Astrocyte (in vitro differentiated cells and primary cell): ENCODE measurements around the gene PIMREG. TPM values are rescaled to one million over a fixed set of nuclear protein-coding genes. Genes with fewer than 3 reads are reported as not detected.

Source experiments
- DNase-seq: peaks from one replicate; pipeline ENCODE4 v3.0.0-alpha.2; 2010; ENCODE audit warnings: low read depth
- FAIRE-seq: peaks from 2 replicates; lab custom pipeline; 2011; peaks lifted over from hg19 to GRCh38; lab: Jason Lieb, UNC
- H2AFZ ChIP-seq: 2 replicates; pipeline ENCODE4 v1.6.0; 2012; ENCODE audit warnings: low read depth, low read length, inconsistent platforms
- H3K27ac ChIP-seq: 2 replicates; pipeline ENCODE4 v1.5.1; 2011; ENCODE audit warnings: low read depth, low read length, inconsistent platforms
- H3K27me3 ChIP-seq: 2 replicates; pipeline ENCODE4 v1.6.0; 2011; ENCODE audit warnings: low read length, inconsistent platforms; ENCODE audit not compliant: insufficient read depth
- H3K36me3 ChIP-seq: 2 replicates; pipeline ENCODE4 v1.5.1; 2011; ENCODE audit warnings: low read length, inconsistent platforms; ENCODE audit not compliant: insufficient read depth
- H3K4me1 ChIP-seq: 2 replicates; pipeline ENCODE4 v1.5.1; 2011; ENCODE audit warnings: low read length, inconsistent platforms; ENCODE audit not compliant: insufficient read depth
- H3K4me2 ChIP-seq: 2 replicates; pipeline ENCODE4 v1.6.0; 2012; ENCODE audit warnings: low read length, inconsistent platforms
- H3K4me3 ChIP-seq: 2 replicates; pipeline ENCODE4 v1.5.1; 2011; ENCODE audit warnings: low read depth, mild to moderate bottlenecking, low read length, inconsistent platforms; ENCODE audit not compliant: insufficient read depth
- H3K79me2 ChIP-seq: 2 replicates; pipeline ENCODE4 v1.6.0; 2012; ENCODE audit warnings: mild to moderate bottlenecking, low read length, inconsistent platforms; ENCODE audit not compliant: insufficient read depth
- H3K9ac ChIP-seq: 2 replicates; pipeline ENCODE4 v1.6.0; 2012; ENCODE audit warnings: mild to moderate bottlenecking, low read length, inconsistent platforms
- H3K9me3 ChIP-seq: 2 replicates; pipeline ENCODE4 v1.5.1; 2012; ENCODE audit warnings: low read depth, mild to moderate bottlenecking, low read length, inconsistent platforms; ENCODE audit not compliant: insufficient read depth
- H4K20me1 ChIP-seq: 2 replicates; pipeline ENCODE4 v1.6.0; 2012; ENCODE audit warnings: low read length, inconsistent platforms; ENCODE audit not compliant: insufficient read depth
- H3K27ac Mint-ChIP-seq: one replicate; pipeline ENCODE4 v1.8.0; 2021; ENCODE audit warnings: mild to moderate bottlenecking, mixed read lengths; ENCODE audit not compliant: unreplicated experiment
- H3K27me3 Mint-ChIP-seq: one replicate; pipeline ENCODE4 v1.8.0; 2021; ENCODE audit warnings: low read depth, mixed read lengths; ENCODE audit not compliant: unreplicated experiment
- H3K36me3 Mint-ChIP-seq: one replicate; pipeline ENCODE4 v1.8.0; 2021; ENCODE audit warnings: low read depth, mixed read lengths; ENCODE audit not compliant: unreplicated experiment
- H3K4me1 Mint-ChIP-seq: one replicate; pipeline ENCODE4 v1.8.0; 2021; ENCODE audit warnings: low read depth, mixed read lengths; ENCODE audit not compliant: unreplicated experiment
- H3K4me3 Mint-ChIP-seq: one replicate; pipeline ENCODE4 v1.8.0; 2021; ENCODE audit warnings: mild to moderate bottlenecking, moderate library complexity, mixed read lengths; ENCODE audit not compliant: unreplicated experiment
- H3K9me3 Mint-ChIP-seq: one replicate; pipeline ENCODE4 v1.8.0; 2021; ENCODE audit warnings: mild to moderate bottlenecking, mixed read lengths; ENCODE audit not compliant: unreplicated experiment
- EZH2 ChIP-seq: IDR thresholded peaks from 2 replicates; pipeline ENCODE4 v1.6.1; 2012; ENCODE audit warnings: mild to moderate bottlenecking, low read length, inconsistent platforms; ENCODE audit not compliant: insufficient read depth
- total RNA-seq: library from RNA; stranded (reverse); gene quantifications from 2 replicates; pipeline ENCODE4 v1.2.1, GENCODE V29; 2021
- TF ChIP-seq, protein P1 (sequence below): IDR thresholded peaks from 2 replicates; pipeline ENCODE4 v1.5.1; 2011; ENCODE audit warnings: low read depth, mild to moderate bottlenecking, inconsistent platforms, low read length, moderate library complexity; ENCODE audit not compliant: insufficient read depth

PIMREG gene
- total RNA-seq, 1 donor from 2014 or later, result 2.6 TPM

DNA sequence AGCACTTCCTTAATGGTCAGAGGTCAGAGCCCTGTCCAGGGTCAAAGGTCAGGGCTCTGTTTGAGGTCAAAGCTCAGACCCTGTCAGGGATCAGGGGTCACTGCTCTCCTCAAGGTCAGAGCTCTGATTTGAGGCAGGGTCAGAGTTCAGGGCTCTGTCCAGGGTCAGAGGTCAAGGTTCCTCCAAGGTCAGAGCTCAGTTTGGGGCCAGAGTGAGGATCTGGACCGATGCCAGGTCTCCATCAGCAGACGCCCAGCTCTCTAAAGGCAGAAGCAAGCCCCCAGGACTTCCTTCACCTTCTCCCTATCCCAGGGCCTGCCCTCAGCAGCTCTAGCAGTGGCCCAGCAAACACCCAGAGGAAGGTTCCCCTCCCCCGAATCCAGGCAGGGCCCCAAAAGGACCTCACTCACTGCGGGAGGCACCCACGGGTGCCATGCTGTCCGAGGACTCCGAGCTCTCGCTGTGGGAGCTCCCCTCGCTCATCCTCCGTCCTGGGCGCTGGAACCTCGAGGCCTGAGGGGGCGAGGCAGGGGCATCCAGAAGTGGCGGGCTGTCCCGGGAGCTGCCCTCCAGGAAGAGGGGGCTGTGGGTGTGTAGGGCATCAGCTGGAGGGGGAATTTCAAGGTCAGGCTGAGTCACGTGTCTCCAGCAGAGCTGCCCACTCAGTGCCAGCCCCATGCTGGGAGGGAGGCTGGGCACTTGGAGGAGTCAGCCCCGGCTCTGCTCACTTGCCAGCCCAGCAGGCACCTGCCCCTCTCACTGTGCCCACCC, 26.7 kb downstream of the PIMREG start:
- peaks cover 6% of the 10 kb centered on the region for H3K4me1 Mint-ChIP-seq
- Histone ChIP-seq H3K9ac (no peak overlapping the region), H2AFZ (no peak overlapping the region), H3K4me2 (peak overlapping the region; percentile 61), H3K36me3 (no peaks in the 10 kb centered on the region), H3K27ac (no peak overlapping the region), H3K9me3 (no peaks in the 10 kb centered on the region), H3K79me2 (no peaks in the 10 kb centered on the region), H4K20me1 (peaks cover 6% of the 10 kb centered on the region), H3K27me3 (no peaks in the 10 kb centered on the region), H3K4me3 (no peak overlapping the region), H3K4me1 (peaks cover 14% of the 10 kb centered on the region)
- H3K9me3 Mint-ChIP-seq, result peaks cover 11% of the 10 kb centered on the region
- DNase-seq (no peak), FAIRE-seq (no peak)
- peaks cover 29% of the 10 kb centered on the region for H3K27me3 Mint-ChIP-seq
- TF ChIP-seq, protein P1, sequence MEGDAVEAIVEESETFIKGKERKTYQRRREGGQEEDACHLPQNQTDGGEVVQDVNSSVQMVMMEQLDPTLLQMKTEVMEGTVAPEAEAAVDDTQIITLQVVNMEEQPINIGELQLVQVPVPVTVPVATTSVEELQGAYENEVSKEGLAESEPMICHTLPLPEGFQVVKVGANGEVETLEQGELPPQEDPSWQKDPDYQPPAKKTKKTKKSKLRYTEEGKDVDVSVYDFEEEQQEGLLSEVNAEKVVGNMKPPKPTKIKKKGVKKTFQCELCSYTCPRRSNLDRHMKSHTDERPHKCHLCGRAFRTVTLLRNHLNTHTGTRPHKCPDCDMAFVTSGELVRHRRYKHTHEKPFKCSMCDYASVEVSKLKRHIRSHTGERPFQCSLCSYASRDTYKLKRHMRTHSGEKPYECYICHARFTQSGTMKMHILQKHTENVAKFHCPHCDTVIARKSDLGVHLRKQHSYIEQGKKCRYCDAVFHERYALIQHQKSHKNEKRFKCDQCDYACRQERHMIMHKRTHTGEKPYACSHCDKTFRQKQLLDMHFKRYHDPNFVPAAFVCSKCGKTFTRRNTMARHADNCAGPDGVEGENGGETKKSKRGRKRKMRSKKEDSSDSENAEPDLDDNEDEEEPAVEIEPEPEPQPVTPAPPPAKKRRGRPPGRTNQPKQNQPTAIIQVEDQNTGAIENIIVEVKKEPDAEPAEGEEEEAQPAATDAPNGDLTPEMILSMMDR, result no peak
- TF ChIP-seq EZH2, result no peak
- no peak overlapping the region for H3K27ac Mint-ChIP-seq
- peaks cover 9% of the 10 kb centered on the region for H3K36me3 Mint-ChIP-seq
- no peak overlapping the region for H3K4me3 Mint-ChIP-seq

DNA sequence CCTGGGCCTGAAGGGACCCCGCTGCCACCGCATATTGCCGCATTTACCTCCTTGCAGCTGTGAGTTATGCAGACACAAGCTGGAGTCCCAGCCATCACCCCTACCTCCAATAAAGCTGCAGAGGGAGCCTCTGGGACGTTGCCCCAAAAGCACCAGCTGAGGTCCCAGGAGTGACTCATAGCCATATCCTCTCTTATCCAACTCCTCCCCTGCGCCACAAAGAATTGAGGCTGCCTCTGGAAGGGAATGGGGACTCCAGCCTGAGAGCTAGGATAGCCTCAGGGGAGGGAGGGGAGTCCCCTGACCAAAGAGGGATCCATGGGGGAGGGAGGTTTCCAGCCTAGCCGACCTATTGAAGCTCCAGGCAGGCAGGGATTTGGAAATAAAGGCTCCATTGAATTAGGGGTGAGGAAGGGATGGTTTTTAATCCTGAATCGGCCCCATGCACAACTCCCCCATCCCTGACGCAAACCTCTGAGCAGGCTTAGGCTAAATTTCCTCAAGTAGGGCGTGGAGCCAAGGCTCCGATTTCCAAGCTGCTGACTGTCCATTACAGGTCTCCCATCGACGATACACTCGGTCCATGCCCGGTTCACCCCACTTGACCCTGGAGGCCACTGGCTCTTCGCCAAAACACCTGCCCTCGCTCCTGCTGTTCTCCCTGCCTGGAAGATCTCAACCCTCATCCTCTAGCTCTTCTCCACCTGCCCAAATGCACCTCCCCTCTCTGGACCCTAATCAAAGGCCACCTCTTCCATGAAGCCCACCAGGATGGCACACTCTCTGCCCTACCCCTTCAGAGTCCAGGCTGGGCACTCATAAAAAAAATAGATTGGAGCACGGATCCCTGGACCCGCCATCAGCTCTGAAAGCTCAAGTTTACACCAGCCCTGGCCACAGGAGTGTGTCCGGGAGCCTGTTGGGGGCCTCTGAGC, 27.5 kb downstream of the PIMREG start:
- Histone ChIP-seq H4K20me1 (peaks cover 6% of the 10 kb centered on the region), H3K36me3 (no peaks in the 10 kb centered on the region), H3K9ac (no peak overlapping the region), H2AFZ (peak overlapping the region; percentile 45), H3K4me3 (no peak overlapping the region), H3K4me1 (peaks cover 14% of the 10 kb centered on the region), H3K9me3 (no peaks in the 10 kb centered on the region), H3K27me3 (peaks cover 2% of the 10 kb centered on the region), H3K27ac (no peak overlapping the region), H3K4me2 (peak overlapping the region; percentile 61), H3K79me2 (no peaks in the 10 kb centered on the region)
- FAIRE-seq (no peak), DNase-seq (peak; percentile 51)
- no peak overlapping the region for H3K27ac Mint-ChIP-seq
- peaks cover 25% of the 10 kb centered on the region for H3K27me3 Mint-ChIP-seq
- H3K36me3 Mint-ChIP-seq, result peaks cover 7% of the 10 kb centered on the region
- H3K4me3 Mint-ChIP-seq, result no peak overlapping the region
- TF ChIP-seq, protein P1, result no peak
- no peak for TF ChIP-seq EZH2
- peaks cover 11% of the 10 kb centered on the region for H3K9me3 Mint-ChIP-seq
- peaks cover 8% of the 10 kb centered on the region for H3K4me1 Mint-ChIP-seq
